GM21723 (cell line): ENCODE results near the gene EIF4G3.
A peak's percentile ranks its signal among the peaks of the same experiment; 100 is the strongest.

Source experiments
- ATAC-seq: cut with Tn5 transposase; IDR thresholded peaks from one replicate; pipeline ENCODE4 v1.9.1; 2021; ENCODE audit warnings: mild to moderate bottlenecking, moderate library complexity; ENCODE audit not compliant: unreplicated experiment

EIF4G3 gene

GRCh38 chr1:20998826-20999225 is 177.9 kb downstream of the EIF4G3 start:
- ATAC-seq: no peak

DNA sequence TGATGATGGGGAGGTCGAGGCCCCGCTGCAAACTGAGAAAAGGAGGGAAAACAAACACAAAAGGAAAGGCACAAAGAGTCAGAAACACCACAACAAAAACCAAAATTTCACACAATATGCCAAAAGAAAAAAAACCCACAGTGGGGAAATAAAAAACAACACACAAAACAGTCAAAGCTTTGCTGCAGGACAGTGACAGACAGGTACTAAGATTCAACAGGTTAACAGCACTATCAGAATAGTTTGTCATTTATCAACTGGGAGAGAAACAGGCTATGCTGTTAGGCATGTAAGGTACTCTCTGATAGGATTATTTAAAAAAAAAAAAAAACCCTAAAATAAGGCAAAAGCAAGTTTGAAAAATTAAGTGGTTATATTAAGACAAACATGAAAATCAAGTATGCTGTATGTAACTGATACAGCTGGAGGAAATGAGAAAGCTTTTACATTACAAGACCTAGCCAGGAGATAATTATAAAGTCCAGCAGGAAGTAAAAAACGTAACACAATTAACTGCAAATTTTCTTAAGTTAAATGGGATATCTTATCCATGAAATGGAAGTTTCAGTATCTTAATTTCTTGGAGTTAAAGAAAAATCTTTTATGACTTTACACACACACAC is 179.0 kb downstream of the EIF4G3 start:
- ATAC-seq: no peak

GRCh38 chr1:20996554-20996953 is 180.1 kb downstream of the EIF4G3 start:
- no peak for ATAC-seq

GRCh38 chr1:20993716-20994575 is 182.8 kb downstream of the EIF4G3 start:
- ATAC-seq: no peak

DNA sequence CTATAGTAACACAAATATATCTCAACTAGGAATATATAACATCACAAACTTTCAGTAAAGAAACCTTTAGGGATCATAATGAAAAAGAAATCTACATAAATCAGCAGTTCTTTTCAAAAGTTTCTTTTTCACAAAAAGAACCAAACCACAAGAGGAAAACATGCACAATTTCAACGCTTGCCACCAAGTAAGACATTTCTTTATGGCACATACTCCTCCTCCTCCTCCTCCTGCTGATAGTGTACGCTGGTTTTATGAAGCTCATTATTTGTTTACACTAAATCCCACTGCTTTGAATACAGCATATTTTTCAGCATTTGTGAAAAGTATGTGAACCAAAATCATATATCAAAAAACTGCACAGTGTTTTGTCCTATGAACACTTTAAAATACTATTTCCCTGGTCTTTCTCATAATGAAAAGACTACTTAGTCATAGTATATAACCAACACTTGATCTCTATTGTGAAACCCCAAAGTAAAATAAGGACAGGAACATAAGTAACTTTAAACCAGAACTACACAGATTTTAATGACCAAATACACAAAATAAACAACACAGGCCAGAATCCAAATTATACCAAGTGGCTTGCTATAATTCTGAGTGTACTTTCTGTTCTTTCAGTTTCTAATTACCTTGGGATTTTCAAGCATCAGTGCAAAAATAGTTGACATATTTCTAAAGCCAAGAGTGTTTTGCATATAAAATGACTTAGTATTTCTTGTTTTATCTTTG is 184.2 kb downstream of the EIF4G3 start:
- ATAC-seq: no peak

- ATAC-seq: no peak
These were observed 187.8 kb downstream of the EIF4G3 start for GRCh38 chr1:20988943-20989342.

DNA sequence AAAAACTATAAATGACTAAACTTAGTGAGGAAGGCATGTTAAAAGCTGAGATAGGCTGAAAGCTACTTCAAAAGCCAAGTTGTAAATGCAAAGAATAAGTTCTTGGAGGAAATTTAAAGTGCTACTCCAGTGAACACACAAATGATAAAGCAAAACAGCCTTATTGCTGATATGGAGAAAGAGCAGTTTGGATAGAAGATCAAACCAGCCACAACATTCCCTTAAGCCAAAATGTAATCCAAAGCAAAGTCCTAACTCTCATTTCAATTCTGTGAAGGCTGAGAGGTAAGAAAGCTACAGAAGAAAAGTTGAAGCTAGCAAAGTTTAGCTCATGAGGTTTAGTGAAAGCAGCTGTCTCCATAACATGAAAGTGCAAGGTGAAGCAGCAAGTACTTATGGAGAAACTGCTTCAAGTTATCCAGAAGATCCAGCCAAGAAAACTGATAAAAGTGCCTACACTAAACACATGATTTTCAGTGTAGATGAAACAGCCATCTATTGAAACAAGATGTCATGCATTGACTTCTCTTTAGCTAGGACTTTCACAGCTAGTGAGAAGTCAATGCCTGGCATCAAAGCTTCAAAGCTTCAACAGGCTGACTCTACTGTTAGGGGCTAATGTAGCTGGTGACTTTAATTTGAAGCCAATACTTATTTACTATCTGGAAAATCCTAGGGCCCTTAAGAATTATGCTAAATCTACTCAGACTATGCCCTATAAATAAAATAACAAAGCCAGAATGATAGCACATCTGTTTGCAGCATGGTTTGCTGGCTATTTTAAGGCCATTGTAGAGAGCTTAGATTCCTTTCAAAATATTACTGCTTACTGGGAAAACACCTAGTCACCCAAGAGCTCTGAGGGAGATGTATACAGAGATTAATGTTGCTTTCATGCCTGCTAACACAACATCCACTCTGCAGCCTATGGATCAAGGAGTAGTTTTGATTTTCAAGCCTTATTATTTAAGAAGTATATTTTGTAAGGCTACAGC is 188.6 kb downstream of the EIF4G3 start:
- no peak for ATAC-seq

DNA sequence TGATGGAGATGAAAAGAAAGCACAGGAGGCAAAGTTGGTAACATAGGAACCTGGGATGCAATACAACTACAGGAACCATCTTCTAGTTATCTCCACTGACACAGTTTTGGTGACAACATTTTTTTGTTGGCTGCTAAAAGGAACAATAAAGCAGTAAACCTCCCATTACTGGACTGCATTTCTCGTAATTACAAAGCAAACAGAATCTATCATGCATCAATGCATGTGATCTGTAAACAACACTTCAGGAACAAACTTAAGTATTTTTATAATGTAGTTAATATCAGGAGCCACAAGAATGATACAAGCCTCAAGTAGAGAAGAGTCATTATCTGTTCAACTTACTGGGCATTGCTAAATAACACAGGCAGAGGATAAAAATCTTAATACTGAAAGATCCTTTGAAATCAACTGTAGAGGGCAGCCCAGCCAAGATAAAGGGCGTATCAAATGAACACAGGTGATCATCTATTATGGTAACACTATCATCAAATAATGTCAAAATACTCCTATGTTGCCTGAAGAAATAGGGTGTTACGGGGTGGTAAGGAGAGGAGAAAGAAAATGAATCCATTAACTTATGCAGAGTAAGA is 193.3 kb downstream of the EIF4G3 start:
- ATAC-seq: no peak

DNA sequence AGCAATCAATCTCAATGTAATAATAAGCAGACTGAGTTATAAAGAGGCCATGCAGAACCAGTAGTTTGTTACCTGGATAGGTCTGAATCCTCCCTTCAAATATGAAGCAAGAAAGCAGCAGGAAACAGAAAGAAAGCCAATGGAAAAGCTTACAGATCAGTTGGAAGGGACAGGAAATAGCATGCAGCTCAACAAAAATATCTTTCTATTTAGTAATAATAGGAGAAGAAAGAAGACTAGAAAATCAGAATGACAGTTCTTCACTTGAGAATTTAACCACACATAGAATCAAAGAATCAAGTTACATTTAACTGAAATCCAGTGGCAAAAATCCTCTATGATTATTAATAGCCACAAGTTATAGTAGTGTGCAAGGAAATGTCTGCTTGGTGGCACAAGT is 194.4 kb downstream of the EIF4G3 start:
- ATAC-seq: no peak

- ATAC-seq: no peak
These were observed 194.8 kb downstream of the EIF4G3 start for GRCh38 chr1:20981915-20982314.

DNA sequence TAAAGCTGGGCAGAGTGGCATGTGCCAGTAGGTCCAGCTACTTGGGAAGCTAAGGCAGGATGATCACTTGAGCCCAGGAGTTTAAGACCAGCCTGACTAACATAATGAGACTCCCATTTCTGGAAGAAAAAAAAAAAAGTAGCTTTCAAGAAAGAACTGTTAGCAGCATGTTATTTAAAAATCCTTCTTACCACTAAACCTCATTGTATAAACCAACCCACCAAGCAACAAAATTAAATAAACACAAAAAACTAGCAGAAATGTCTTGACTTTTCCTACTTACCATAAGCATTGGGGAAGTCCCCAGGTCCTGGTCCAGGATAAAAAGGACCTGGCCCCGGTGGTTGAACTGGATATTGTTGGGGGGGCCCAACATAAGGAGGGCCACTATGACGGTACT is 196.6 kb downstream of the EIF4G3 start:
- ATAC-seq: no peak

DNA sequence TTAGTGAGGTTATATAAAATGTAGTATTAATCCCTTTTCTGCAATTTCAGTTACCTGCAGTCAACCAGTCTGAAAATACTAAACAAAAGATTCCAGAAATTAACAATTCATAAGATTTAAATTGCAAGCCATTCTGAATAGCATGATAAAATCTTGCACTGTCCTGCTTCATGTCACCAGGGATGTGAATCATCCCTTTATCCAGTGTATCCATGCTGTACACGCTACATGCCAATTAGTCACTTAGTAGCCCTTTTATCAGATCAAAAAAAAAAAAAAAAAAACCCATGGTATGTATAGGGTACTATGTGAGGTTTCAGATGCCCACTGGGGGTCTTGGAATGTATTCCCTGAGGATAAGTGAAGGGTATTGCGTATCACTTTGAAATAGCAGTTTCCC is 198.3 kb downstream of the EIF4G3 start:
- no peak for ATAC-seq

- ATAC-seq: no peak
These were observed 201.0 kb downstream of the EIF4G3 start for GRCh38 chr1:20975668-20976067.

DNA sequence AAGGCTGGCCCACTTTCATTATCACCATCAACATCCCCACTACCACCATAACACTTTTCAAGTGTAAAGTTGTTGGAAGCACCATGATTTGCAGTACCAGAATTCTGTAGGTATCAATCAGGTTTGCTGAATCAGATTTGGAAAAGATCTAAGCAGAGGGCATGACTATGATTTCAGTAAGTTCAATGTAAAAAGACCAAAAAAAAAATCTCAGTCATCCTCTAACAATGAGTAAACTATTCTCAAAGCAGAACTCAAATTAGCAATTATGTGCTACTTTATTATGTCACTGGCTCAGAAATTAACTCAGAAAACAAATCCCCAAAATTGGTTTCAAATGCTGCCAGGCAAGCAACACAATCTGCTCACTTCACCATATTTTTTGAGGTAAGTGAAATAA is 201.7 kb downstream of the EIF4G3 start:
- no peak for ATAC-seq

- no peak for ATAC-seq
These were observed 202.6 kb downstream of the EIF4G3 start for GRCh38 chr1:20974069-20974468.

DNA sequence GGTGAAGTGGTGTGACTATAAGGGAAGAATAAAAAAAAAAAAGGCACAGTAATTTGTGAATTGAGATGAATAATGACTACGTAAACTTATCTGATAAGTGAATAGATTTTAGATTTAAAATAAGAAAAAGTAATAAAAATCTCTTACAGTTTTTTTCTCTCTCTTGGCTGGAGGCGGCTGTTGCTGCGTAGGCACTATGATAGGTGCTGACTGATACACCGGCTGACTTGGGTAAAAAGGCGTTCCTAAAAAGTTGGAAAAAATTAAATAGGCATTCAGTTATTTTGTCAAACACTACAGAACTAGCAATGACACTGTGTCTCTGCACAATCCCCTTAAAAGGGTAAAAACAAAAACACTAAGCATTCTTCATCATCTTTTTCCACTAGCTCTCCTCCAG is 203.8 kb downstream of the EIF4G3 start:
- ATAC-seq: no peak

GRCh38 chr1:20964540-20965484 is 211.9 kb downstream of the EIF4G3 start:
- peak; percentile 93 for ATAC-seq

DNA sequence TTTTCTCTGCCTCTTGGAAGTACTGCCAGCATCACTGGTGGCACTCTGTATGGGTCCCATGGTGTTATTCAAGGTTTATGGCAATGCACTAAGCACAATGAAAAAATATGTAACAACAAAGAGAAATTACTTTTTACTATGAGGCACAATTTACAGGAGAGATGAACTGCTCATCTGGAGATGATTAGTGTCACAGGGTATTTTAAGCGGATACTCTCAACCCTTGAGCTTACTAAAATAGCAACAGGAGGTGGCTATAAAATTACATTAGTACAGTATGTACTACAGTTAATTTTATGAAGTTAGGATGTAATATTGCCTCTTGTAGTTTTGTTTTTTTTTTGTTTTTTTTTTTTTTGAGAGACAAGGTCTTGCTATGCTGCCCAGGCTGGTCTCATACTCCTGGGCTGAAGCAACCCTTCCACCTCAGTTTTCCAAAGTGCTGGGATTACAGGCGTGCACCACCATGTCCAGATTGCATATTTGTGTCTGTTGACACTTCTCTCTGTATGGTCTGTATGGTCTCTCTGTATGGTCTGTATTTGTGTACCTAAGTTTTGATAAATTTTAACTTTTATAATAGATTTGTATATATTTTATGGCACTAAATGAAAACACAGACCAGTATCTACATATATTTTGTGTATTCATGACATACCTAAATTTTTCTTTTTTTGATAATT is 214.0 kb downstream of the EIF4G3 start:
- no peak for ATAC-seq

DNA sequence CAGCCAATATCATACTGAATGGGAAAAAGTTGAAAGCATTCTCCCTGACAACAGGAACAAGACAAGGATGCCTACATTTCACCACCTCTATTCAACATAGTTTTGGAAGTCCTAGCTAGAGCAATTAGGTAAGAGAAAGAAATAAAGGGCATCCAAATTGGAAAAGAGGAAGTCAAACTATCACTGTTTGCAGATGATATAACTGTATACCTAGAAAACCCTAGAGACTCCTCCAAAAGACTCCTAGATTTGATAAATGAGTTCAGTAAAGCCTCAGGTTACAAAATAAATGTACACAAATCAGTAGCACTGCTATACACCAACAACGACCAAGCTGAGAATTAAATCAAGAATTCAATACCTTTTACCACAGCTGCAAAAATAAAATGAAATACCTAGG is 218.3 kb downstream of the EIF4G3 start:
- ATAC-seq: no peak
